Measurements from ENCODE around the gene TBL1XR1. TPM values are rescaled to one million over a fixed set of nuclear protein-coding genes. Genes with fewer than 3 reads are reported as not detected.
A peak's percentile ranks its signal among the peaks of the same experiment; 100 is the strongest.

The TBL1XR1 gene
- total and polyA plus RNA-seq, 2 of the 4 experiments (the other 2 are of a cell fraction) = 25.2 to 170 TPM

DNA sequence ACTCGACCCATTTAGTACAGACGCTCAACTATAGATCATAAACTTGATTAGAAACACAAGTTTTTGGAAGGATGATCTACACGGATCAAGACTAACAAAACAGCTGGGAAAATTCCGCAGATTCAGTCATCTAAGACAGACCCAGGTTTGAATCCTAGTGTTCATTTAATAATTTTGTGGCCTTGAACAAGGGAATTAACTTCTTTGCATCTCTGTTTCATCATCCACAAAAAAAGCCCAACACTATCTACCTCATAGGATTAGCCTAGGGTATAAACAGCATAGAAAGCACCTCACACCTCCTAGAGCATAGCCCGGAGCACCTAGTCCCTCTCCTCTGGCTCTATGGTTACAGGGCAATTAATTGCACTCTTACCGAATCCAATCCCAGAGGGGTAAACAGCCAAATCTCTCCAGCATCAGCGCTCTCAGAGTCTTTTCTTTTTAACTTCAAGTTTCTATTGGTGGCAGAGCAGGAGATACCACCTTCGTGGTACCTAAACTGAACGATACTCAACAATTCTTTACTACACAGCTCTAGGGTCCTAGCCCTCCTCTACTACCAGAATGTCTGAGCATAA is 3.5 kb downstream of the TBL1XR1 start:
- Histone ChIP-seq H2BK120ac (ENCODE audit: low read depth, low read length) (peak overlapping the region; percentile 21; the same call in 1 of the 2 replicates), H3K18ac (ENCODE audit: low read depth, low read length) (no peak overlapping the region), H3K56ac (ENCODE audit: extremely low read depth, insufficient read depth, low read length) (no peak overlapping the region), H3K9me3 (ENCODE audit: control insufficient read depth, insufficient read depth, low read length) (no peaks in the 10 kb centered on the region), H3K79me1 (ENCODE audit: low read depth in 1 of 2, low read length in 2 of 2) (peaks cover 3 to 23% of the 10 kb centered on the region in 2 experiments; a peak in 2 of 4 replicates), H3K4me3 (ENCODE audit: insufficient read depth, low read depth, low read length) (no peak overlapping the region), H2BK5ac (ENCODE audit: low read depth, low read length, poor library complexity, severe bottlenecking) (no peak overlapping the region), H2BK20ac (ENCODE audit: low read depth, low read length) (no peak overlapping the region), H4K5ac (ENCODE audit: low read depth, low read length) (no peak overlapping the region), H4K20me1 (ENCODE audit: insufficient read depth, low read length) (peaks cover 48% of the 10 kb centered on the region), H3K23ac (ENCODE audit: low read depth, low read length) (peak overlapping the region; percentile 87), H4K91ac (ENCODE audit: insufficient read depth, low read depth, low read length) (no peak overlapping the region), H3K4ac (ENCODE audit: low read depth, low read length) (peak overlapping the region; percentile 51; the same call in 1 of the 2 replicates), H3K4me1 (ENCODE audit: control insufficient read depth, insufficient read depth, low read length) (peaks cover 10% of the 10 kb centered on the region), H3K14ac (replicated peaks; ENCODE audit: low read depth, low read length) (peak overlapping the region; percentile 73; the same call in 1 of the 2 replicates), H3K9ac (ENCODE audit: low read depth, low read length) (no peak overlapping the region), H4K8ac (ENCODE audit: low read depth in 2 of 2, low read length in 2 of 2) (peak overlapping the region in 1 of 2 experiments; percentile 47; a peak in 2 of 4 replicates), H3K27me3 (ENCODE audit: control insufficient read depth, insufficient read depth, low read length) (no peaks in the 10 kb centered on the region), H2BK15ac (ENCODE audit: low read depth, low read length) (no peak overlapping the region), H3K27ac (ENCODE audit: insufficient read depth, low read length) (no peak overlapping the region; the same call in 1 of the 2 replicates), H3K4me2 (ENCODE audit: low read depth, low read length) (peak overlapping the region; percentile 98), H2AFZ (replicated peaks; ENCODE audit: low read length, poor library complexity) (no peak overlapping the region), H3K9me1 (ENCODE audit: insufficient read depth, low read length) (no peaks in the 10 kb centered on the region; the same call in 1 of the 2 replicates), H2AK5ac (ENCODE audit: low read depth, low read length) (no peak overlapping the region), H2AK9ac (replicated peaks; ENCODE audit: low read depth, low read length, poor library complexity) (peak overlapping the region; percentile 57), H3K36me3 (ENCODE audit: control insufficient read depth, insufficient read depth, low read length) (no peaks in the 10 kb centered on the region)
- DNase-seq (no peak), ATAC-seq (ENCODE audit: low read depth) (no peak)
- TF ChIP-seq CHD1 (IDR thresholded peaks at IDR 0.05; ENCODE audit: low read depth, low read length) = no peak
- TF ChIP-seq, protein P1, sequence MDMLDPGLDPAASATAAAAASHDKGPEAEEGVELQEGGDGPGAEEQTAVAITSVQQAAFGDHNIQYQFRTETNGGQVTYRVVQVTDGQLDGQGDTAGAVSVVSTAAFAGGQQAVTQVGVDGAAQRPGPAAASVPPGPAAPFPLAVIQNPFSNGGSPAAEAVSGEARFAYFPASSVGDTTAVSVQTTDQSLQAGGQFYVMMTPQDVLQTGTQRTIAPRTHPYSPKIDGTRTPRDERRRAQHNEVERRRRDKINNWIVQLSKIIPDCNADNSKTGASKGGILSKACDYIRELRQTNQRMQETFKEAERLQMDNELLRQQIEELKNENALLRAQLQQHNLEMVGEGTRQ (IDR thresholded peaks at IDR 0.05; ENCODE audit: low read depth, low read length) = no peak
- TF ChIP-seq RAD21 (IDR thresholded peaks at IDR 0.05; ENCODE audit: low read length) = no peak
- TF ChIP-seq RCOR1 (IDR thresholded peaks at IDR 0.05; ENCODE audit: insufficient replicate concordance, low read length) = no peak
- no peak for TF ChIP-seq MAFK (IDR thresholded peaks at IDR 0.05; ENCODE audit: low read depth, low read length)
- TF ChIP-seq BHLHE40 (IDR thresholded peaks at IDR 0.05; ENCODE audit: low read depth, low read length) = no peak
- no peak for TF ChIP-seq RFX5 (IDR thresholded peaks at IDR 0.05; ENCODE audit: low read depth, low read length)
- TF ChIP-seq POLR2A (IDR thresholded peaks at IDR 0.05; ENCODE audit: low read depth, low read length) = no peak
- no peak for TF ChIP-seq CEBPB (IDR thresholded peaks at IDR 0.05; ENCODE audit: low read depth, low read length)
- no peak for TF ChIP-seq NFE2L2 (IDR thresholded peaks at IDR 0.05; ENCODE audit: low read depth, low read length)
- no peak for TF ChIP-seq MXI1 (IDR thresholded peaks at IDR 0.05; ENCODE audit: borderline replicate concordance, low read depth, low read length)
- TF ChIP-seq SMC3 (IDR thresholded peaks at IDR 0.05; ENCODE audit: low read depth, low read length) = no peak
- TF ChIP-seq MAZ (IDR thresholded peaks at IDR 0.05; ENCODE audit: borderline replicate concordance, low read depth, low read length) = no peak
- TF ChIP-seq, protein P2, sequence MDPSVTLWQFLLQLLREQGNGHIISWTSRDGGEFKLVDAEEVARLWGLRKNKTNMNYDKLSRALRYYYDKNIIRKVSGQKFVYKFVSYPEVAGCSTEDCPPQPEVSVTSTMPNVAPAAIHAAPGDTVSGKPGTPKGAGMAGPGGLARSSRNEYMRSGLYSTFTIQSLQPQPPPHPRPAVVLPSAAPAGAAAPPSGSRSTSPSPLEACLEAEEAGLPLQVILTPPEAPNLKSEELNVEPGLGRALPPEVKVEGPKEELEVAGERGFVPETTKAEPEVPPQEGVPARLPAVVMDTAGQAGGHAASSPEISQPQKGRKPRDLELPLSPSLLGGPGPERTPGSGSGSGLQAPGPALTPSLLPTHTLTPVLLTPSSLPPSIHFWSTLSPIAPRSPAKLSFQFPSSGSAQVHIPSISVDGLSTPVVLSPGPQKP (IDR thresholded peaks at IDR 0.05; ENCODE audit: borderline replicate concordance, low read depth, low read length) = no peak
- TF ChIP-seq, protein P3, sequence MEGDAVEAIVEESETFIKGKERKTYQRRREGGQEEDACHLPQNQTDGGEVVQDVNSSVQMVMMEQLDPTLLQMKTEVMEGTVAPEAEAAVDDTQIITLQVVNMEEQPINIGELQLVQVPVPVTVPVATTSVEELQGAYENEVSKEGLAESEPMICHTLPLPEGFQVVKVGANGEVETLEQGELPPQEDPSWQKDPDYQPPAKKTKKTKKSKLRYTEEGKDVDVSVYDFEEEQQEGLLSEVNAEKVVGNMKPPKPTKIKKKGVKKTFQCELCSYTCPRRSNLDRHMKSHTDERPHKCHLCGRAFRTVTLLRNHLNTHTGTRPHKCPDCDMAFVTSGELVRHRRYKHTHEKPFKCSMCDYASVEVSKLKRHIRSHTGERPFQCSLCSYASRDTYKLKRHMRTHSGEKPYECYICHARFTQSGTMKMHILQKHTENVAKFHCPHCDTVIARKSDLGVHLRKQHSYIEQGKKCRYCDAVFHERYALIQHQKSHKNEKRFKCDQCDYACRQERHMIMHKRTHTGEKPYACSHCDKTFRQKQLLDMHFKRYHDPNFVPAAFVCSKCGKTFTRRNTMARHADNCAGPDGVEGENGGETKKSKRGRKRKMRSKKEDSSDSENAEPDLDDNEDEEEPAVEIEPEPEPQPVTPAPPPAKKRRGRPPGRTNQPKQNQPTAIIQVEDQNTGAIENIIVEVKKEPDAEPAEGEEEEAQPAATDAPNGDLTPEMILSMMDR (conservative IDR thresholded peaks at IDR 0.05; ENCODE audit: low read depth, low read length) = no peak
- no peak for TF ChIP-seq FOS (IDR thresholded peaks at IDR 0.05; ENCODE audit: low read depth, low read length)
- dilution Hi-C loops (cut with HindIII; ENCODE audit: low sequenced_read_pairs, unreplicated experiment) (no loop called here), in situ Hi-C loops (cut with MboI; ENCODE audit: low sequenced_read_pairs) (no loop called here), intact Hi-C loops (cut with micrococcal nuclease) (loop anchor here (2.0 to 10.0 kb wide), 3 partner anchors 45 to 631 kb away; no protein-coding TSS in a partner anchor)
- WGBS, 2 experiments (ENCODE audit: extremely low coverage in 2 of 2, insufficient read length in 1 of 2) = no CpG with 5 or more reads among the region's 9 CpGs
- CTCF ChIA-PET = no interaction called here
- BruUV-seq (replicated peaks) = TSS peak; percentile 16
- POLR2A ChIA-PET (ENCODE audit: unreplicated experiment) = no interaction called here

Data from IMR-90 (cell line).